ENCODE data around the gene IL7R. TPM values are rescaled to one million over a fixed set of nuclear protein-coding genes. Genes with fewer than 3 reads are reported as not detected.

IL7R gene
- total and polyA plus RNA-seq, 2 of the 4 experiments (the other 2 are of a cell fraction), result 40.7 to 71.7 TPM

- BruUV-seq (replicated peaks), result no TSS peak
- dilution Hi-C loops (cut with HindIII; ENCODE audit: low sequenced_read_pairs, unreplicated experiment), result no loop called here
- H3K4ac ChIP-seq (ENCODE audit: low read depth, low read length), result no peak overlapping the region
- POLR2A ChIA-PET (ENCODE audit: unreplicated experiment), result no interaction called here
- intact Hi-C loops (cut with micrococcal nuclease), result no loop called here
- H3K56ac ChIP-seq (ENCODE audit: extremely low read depth, insufficient read depth, low read length), result no peak overlapping the region
- H2AK5ac ChIP-seq (ENCODE audit: low read depth, low read length), result no peak overlapping the region
- no peak overlapping the region for H3K18ac ChIP-seq (ENCODE audit: low read depth, low read length)
- H3K79me1 ChIP-seq (ENCODE audit: low read depth in 1 of 2, low read length in 2 of 2), result no peaks in the 10 kb centered on the region
- in situ Hi-C loops (cut with MboI; ENCODE audit: low sequenced_read_pairs), result no loop called here
- WGBS, 2 experiments (ENCODE audit: extremely low coverage in 2 of 2, insufficient read length in 1 of 2), result no CpG with 5 or more reads among the region's 1 CpG
- no peak overlapping the region for H2BK5ac ChIP-seq (ENCODE audit: low read depth, low read length, poor library complexity, severe bottlenecking)
- H2BK20ac ChIP-seq (ENCODE audit: low read depth, low read length), result no peak overlapping the region
- H3K9me1 ChIP-seq (ENCODE audit: insufficient read depth, low read length), result no peaks in the 10 kb centered on the region
- no peak overlapping the region for H2BK120ac ChIP-seq (ENCODE audit: low read depth, low read length)
- TF ChIP-seq FOS (IDR thresholded peaks at IDR 0.05; ENCODE audit: low read depth, low read length) (no peak), CHD1 (IDR thresholded peaks at IDR 0.05; ENCODE audit: low read depth, low read length) (no peak), ELK1 (IDR thresholded peaks at IDR 0.05; ENCODE audit: borderline replicate concordance, low read depth, low read length) (no peak), RCOR1 (IDR thresholded peaks at IDR 0.05; ENCODE audit: insufficient replicate concordance, low read length) (no peak), BHLHE40 (IDR thresholded peaks at IDR 0.05; ENCODE audit: low read depth, low read length) (no peak), RAD21 (IDR thresholded peaks at IDR 0.05; ENCODE audit: low read length) (no peak), POLR2A (IDR thresholded peaks at IDR 0.05; ENCODE audit: low read depth, low read length) (no peak), SMC3 (IDR thresholded peaks at IDR 0.05; ENCODE audit: low read depth, low read length) (no peak), NFE2L2 (IDR thresholded peaks at IDR 0.05; ENCODE audit: low read depth, low read length) (no peak), USF2 (IDR thresholded peaks at IDR 0.05; ENCODE audit: low read depth, low read length) (no peak)
- no peak overlapping the region for H3K9ac ChIP-seq (ENCODE audit: low read depth, low read length)
- H2BK15ac ChIP-seq (ENCODE audit: low read depth, low read length), result no peak overlapping the region
- no peaks in the 10 kb centered on the region for H3K27me3 ChIP-seq (ENCODE audit: control insufficient read depth, insufficient read depth, low read length)
- CTCF ChIA-PET, result interaction anchor here (1.1 to 1.5 kb wide), 3 partner anchors 10 to 46 kb away, joined by 4 to 5 read pairs (median 5); no protein-coding TSS in a partner anchor
- peaks cover 3% of the 10 kb centered on the region; the same call in 1 of the 2 replicates for H3K9me3 ChIP-seq (ENCODE audit: control insufficient read depth, insufficient read depth, low read length)
- H4K8ac ChIP-seq (ENCODE audit: low read depth in 2 of 2, low read length in 2 of 2), result no peak overlapping the region
- H3K4me2 ChIP-seq (ENCODE audit: low read depth, low read length), result no peak overlapping the region
- no peak overlapping the region for H4K91ac ChIP-seq (ENCODE audit: insufficient read depth, low read depth, low read length)
- H2AFZ ChIP-seq (replicated peaks; ENCODE audit: low read length, poor library complexity), result no peak overlapping the region
- H3K4me1 ChIP-seq (ENCODE audit: control insufficient read depth, insufficient read depth, low read length), result no peaks in the 10 kb centered on the region
- DNase-seq (no peak), ATAC-seq (ENCODE audit: low read depth) (no peak)
- no peak overlapping the region for H3K27ac ChIP-seq (ENCODE audit: insufficient read depth, low read length)
- no peak overlapping the region for H4K5ac ChIP-seq (ENCODE audit: low read depth, low read length)
- H4K20me1 ChIP-seq (ENCODE audit: insufficient read depth, low read length), result no peaks in the 10 kb centered on the region
- H3K23ac ChIP-seq (ENCODE audit: low read depth, low read length), result no peak overlapping the region
- no peak overlapping the region for H2AK9ac ChIP-seq (replicated peaks; ENCODE audit: low read depth, low read length, poor library complexity)
- no peaks in the 10 kb centered on the region for H3K36me3 ChIP-seq (ENCODE audit: control insufficient read depth, insufficient read depth, low read length)
- H3K4me3 ChIP-seq (ENCODE audit: insufficient read depth, low read depth, low read length), result no peak overlapping the region
- no peak overlapping the region for H3K14ac ChIP-seq (replicated peaks; ENCODE audit: low read depth, low read length)
Measured at GRCh38 chr5:35908228-35908627, 51.5 kb downstream of the IL7R start.
